Transverse colon (tissue), 4 donors: ENCODE results near the gene RPTOR. TPM values are rescaled to one million over a fixed set of nuclear protein-coding genes. Genes with fewer than 3 reads are reported as not detected.

ENCODE experiments used
- DNase-seq: peaks from one replicate; pipeline ENCODE4 v3.0.0-alpha.2; 2019
- H3K27ac ChIP-seq, 4 donors: fragments of 200-600 bp; sonication (generic); 2 replicates each; pipeline ENCODE4 v1.5.1; 2016 to 2018; ENCODE audit warnings: inconsistent platforms in 4 of 4
- H3K27me3 ChIP-seq: fragments of 200-600 bp; sonication (generic); 2 replicates; pipeline ENCODE4 v1.5.1; 2017; ENCODE audit warnings: inconsistent platforms
- H3K36me3 ChIP-seq, 4 donors: fragments of 200-600 bp; sonication (generic); 2 replicates each; pipeline ENCODE4 v1.5.1; 2017 to 2019; ENCODE audit warnings: inconsistent platforms in 4 of 4
- H3K4me1 ChIP-seq, 4 donors: fragments of 200-600 bp; sonication (generic); 2 replicates each; pipeline ENCODE4 v1.5.1; 2017 to 2020; ENCODE audit warnings: inconsistent platforms in 4 of 4
- H3K4me3 ChIP-seq, 4 donors: fragments of 200-600 bp; sonication (generic); 1 replicate in 1 of 4; 2 replicates in 3 of 4; pipeline versions ENCODE4 v1.5.1 to v1.6.1; 2017 to 2019; ENCODE audit warnings: inconsistent platforms in 4 of 4
- H3K9me3 ChIP-seq, 2 donors: fragments of 200-600 bp; sonication (generic); 2 replicates each; pipeline ENCODE4 v1.5.1; 2017 to 2019; ENCODE audit warnings: inconsistent platforms in 2 of 2
- EP300 ChIP-seq: sonication (generic); formaldehyde crosslinking; IDR thresholded peaks from one replicate; pipeline ENCODE4 v1.6.1; 2017; ENCODE audit warnings: antibody characterized with exemption, low read depth
- POLR2A ChIP-seq: fragments of 450-650 bp; IDR thresholded peaks from one replicate; pipeline ENCODE4 v1.6.1; 2016; ENCODE audit warnings: antibody characterized with exemption, mild to moderate bottlenecking, moderate library complexity
- POLR2AphosphoS5 ChIP-seq, 3 donors: sonication (generic); formaldehyde crosslinking; IDR thresholded peaks; one replicate each; pipeline ENCODE4 v1.6.1; 2016; ENCODE audit warnings: antibody characterized with exemption in 3 of 3
- WGBS, 2 donors: methylation state at CpG; one replicate each; pipeline ENCODE4 v1.1.5; 2018; ENCODE audit warnings: low coverage in 1 of 2; 5-methylcytosine and 5-hydroxymethylcytosine counted together
- in situ Hi-C, 4 donors: fragments of 200-750 bp; cut with MboI; loops; one replicate each; pipeline versions ENCODE4 v1.15.0 to v1.15.1; 2017; ENCODE audit warnings: low sequenced_read_pairs in 3 of 4, low pct_ligation_motif_present in 1 of 4, low pct_unique_long_range_greater_than_20kb in 1 of 4
- intact Hi-C: fragments of 100-400 bp; cut with DNase I; formaldehyde crosslinking; loops from one replicate; pipeline ENCODE4 v1.15.1; 2023; ENCODE audit warnings: low total_unique reads
- total RNA-seq, 4 donors: library from RNA; depleted of rRNA; stranded (reverse); fragments of >200 nt; gene quantifications; one replicate each; pipeline ENCODE4 v1.1.0, GENCODE V29; 2016
- TF ChIP-seq, protein P1 (sequence below), 5 experiments: fragments of 200-600 bp in 3 of 5; fragments of 450-650 bp in 2 of 5; sonication (generic) in 3 of 5; IDR thresholded peaks; 1 replicate in 2 of 5; 2 replicates in 3 of 5; pipeline ENCODE4 v1.5.1; 2016 to 2017; ENCODE audit warnings: antibody characterized with exemption in 5 of 5, inconsistent platforms in 3 of 5, mild to moderate bottlenecking in 2 of 5, moderate library complexity in 1 of 5

The RPTOR gene
- total RNA-seq, 4 donors from 2014 or later = 28.9 to 79.3 (median 48.0) TPM

DNA sequence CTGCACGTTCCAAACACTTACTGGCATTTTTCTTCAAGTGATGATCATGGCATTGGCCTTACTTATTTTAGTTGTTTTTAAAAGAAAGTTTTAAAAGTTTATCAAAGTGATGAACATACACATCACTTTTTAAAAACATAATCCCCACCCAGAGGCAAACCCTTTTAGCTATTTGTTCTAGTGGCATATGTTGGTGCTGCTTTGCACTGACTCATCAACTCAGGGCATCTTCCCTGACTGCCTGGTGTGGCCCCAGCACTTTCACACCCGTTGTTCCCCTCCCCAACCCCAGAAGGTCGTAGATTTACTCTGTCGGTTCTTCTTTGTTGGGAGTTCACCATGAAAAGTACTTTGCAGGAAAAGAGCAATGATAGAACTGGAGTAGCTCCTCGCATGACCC lies 161.3 kb downstream of the RPTOR start:
- H3K27ac ChIP-seq = no peak overlapping the region
- intact Hi-C loops (loop anchor here (5.0 kb wide), 1 partner anchor 201 kb away; no protein-coding TSS in a partner anchor), in situ Hi-C loops (no loop called here)
- no peaks in the 10 kb centered on the region for H3K36me3 ChIP-seq
- no peaks in the 10 kb centered on the region for H3K27me3 ChIP-seq
- no peak overlapping the region for H3K4me3 ChIP-seq
- TF ChIP-seq, protein P1, sequence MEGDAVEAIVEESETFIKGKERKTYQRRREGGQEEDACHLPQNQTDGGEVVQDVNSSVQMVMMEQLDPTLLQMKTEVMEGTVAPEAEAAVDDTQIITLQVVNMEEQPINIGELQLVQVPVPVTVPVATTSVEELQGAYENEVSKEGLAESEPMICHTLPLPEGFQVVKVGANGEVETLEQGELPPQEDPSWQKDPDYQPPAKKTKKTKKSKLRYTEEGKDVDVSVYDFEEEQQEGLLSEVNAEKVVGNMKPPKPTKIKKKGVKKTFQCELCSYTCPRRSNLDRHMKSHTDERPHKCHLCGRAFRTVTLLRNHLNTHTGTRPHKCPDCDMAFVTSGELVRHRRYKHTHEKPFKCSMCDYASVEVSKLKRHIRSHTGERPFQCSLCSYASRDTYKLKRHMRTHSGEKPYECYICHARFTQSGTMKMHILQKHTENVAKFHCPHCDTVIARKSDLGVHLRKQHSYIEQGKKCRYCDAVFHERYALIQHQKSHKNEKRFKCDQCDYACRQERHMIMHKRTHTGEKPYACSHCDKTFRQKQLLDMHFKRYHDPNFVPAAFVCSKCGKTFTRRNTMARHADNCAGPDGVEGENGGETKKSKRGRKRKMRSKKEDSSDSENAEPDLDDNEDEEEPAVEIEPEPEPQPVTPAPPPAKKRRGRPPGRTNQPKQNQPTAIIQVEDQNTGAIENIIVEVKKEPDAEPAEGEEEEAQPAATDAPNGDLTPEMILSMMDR (IDR thresholded peaks at IDR 0.05) = no peak
- TF ChIP-seq EP300 (no peak), POLR2AphosphoS5 (IDR thresholded peaks at IDR 0.05) (no peak), POLR2A (no peak)
- H3K4me1 ChIP-seq = peaks cover 0 to 8% (median 0%) of the 10 kb centered on the region in 4 donors
- no peak for DNase-seq
- no peaks in the 10 kb centered on the region for H3K9me3 ChIP-seq
- 75% methylated on average over 5 of the region's 5 CpGs; no CpG with 5 or more reads in 1 of the 2 donors for whole genome bisulfite sequencing, 2 donors

GRCh38 chr17:80706463-80706867 lies 161.8 kb downstream of the RPTOR start:
- H3K4me3 ChIP-seq = no peak overlapping the region
- H3K27ac ChIP-seq = no peak overlapping the region
- in situ Hi-C loops (no loop called here), intact Hi-C loops (loop anchor here (5.0 kb wide), 1 partner anchor 201 kb away; no protein-coding TSS in a partner anchor)
- H3K4me1 ChIP-seq = peaks cover 0 to 8% (median 0%) of the 10 kb centered on the region in 4 donors
- no peak for TF ChIP-seq POLR2A
- TF ChIP-seq EP300 = no peak
- no peak for TF ChIP-seq POLR2AphosphoS5 (IDR thresholded peaks at IDR 0.05)
- TF ChIP-seq, protein P1 (IDR thresholded peaks at IDR 0.05) = no peak
- DNase-seq = no peak
- 72% methylated on average over 5 of the region's 5 CpGs; no CpG with 5 or more reads in 1 of the 2 donors for WGBS, 2 donors
- no peaks in the 10 kb centered on the region for H3K27me3 ChIP-seq
- H3K36me3 ChIP-seq = no peaks in the 10 kb centered on the region
- H3K9me3 ChIP-seq = no peaks in the 10 kb centered on the region

DNA sequence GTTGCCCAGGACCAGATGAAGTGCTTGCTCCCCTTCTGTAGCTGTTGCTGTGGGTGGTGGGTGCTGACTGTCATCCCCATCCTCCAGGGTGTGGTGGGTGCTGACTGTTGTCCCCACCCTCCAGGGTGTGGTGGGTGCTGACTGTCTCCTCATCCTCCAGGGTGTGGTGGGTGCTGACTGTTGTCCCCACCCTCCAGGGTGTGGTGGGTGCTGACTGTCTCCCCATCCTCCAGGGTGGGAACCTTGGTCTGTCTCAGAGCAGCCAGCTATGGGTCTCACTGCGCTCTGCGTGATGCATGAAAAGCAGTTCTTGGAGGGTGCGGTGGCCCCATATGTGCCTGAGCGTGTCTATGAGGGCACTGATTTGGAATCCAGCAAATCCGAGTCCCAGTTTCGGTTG lies 163.8 kb downstream of the RPTOR start:
- 91% methylated on average over 6 of the region's 6 CpGs; no CpG with 5 or more reads in 1 of the 2 donors for WGBS, 2 donors
- TF ChIP-seq, protein P1 (IDR thresholded peaks at IDR 0.05) = no peak
- TF ChIP-seq EP300 (no peak), POLR2A (no peak), POLR2AphosphoS5 (IDR thresholded peaks at IDR 0.05) (no peak)

DNA sequence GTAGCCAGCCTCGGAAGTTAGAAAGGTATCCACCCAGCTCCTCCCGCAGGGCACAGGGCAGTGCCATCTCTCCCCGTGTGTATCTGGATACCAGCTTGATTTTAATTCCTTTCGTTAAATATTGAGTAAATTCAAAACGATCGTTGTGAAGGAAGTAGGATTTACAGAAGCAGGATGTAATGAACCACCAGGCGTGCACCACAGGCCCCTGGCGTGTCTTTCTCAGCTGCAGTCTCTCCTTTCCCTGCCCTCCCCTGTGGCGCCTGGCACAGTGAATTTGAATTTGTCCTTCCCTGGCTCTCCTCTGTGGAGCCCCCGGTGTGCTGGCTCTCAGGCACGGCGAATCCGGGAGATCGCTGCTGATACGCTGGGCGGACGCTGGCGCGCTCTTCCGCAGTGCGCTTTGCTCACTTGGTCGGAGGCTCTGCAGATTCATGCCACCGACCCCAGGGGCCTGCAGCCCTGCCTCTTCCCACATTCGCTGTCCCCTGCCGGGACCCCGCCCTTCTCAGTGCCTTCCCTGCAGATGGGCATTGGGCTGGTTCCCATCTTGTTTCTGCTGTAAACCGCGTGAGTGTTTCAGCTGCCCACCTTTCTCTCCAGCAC lies 164.6 kb downstream of the RPTOR start:
- in situ Hi-C loops = no loop called here
- Histone ChIP-seq H3K4me1 (peaks cover 0 to 8% (median 0%) of the 10 kb centered on the region in 4 donors), H3K36me3 (no peaks in the 10 kb centered on the region), H3K9me3 (no peaks in the 10 kb centered on the region), H3K4me3 (no peak overlapping the region), H3K27me3 (no peaks in the 10 kb centered on the region), H3K27ac (no peak overlapping the region)
- intact Hi-C loops = loop anchor here (5.0 kb wide), 1 partner anchor 198 kb away; no protein-coding TSS in a partner anchor
- WGBS, 2 donors = 91 to 94% methylated on average over 14 to 24 of the region's 28 CpGs
- TF ChIP-seq, protein P1 (IDR thresholded peaks at IDR 0.05) = no peak
- no peak for TF ChIP-seq POLR2AphosphoS5 (IDR thresholded peaks at IDR 0.05)
- no peak for TF ChIP-seq EP300
- TF ChIP-seq POLR2A = no peak
- DNase-seq = no peak

More for the DNA sequence above, 163.8 kb downstream of the RPTOR start:
- Histone ChIP-seq H3K36me3 (no peaks in the 10 kb centered on the region), H3K27me3 (no peaks in the 10 kb centered on the region), H3K4me3 (no peak overlapping the region), H3K9me3 (no peaks in the 10 kb centered on the region), H3K4me1 (peaks cover 0 to 8% (median 0%) of the 10 kb centered on the region in 4 donors), H3K27ac (no peak overlapping the region)
- in situ Hi-C loops = no loop called here
- intact Hi-C loops = loop anchor here (5.0 kb wide), 1 partner anchor 199 kb away; no protein-coding TSS in a partner anchor
- DNase-seq = no peak
